ACHN (cell line): ENCODE measurements around the gene LYPD6.

Experiments
- DNase-seq: peaks from one replicate; pipeline ENCODE4 v3.0.0-alpha.2; 2015
- in situ Hi-C: cut with HindIII; loops from 2 replicates; pipeline ENCODE4 v1.10.0; 2017; ENCODE audit warnings: low sequenced_read_pairs, low pct_ligation_motif_present, low pct_unique_long_range_greater_than_20kb

Gene LYPD6

GRCh38 chr2:149339324-149339723 is 8.9 kb downstream of the LYPD6 start:
- in situ Hi-C loops, result no loop called here

GRCh38 chr2:149342509-149342908 is 12.1 kb downstream of the LYPD6 start:
- no peak for DNase-seq
- in situ Hi-C loops, result no loop called here

More at GRCh38 chr2:149339324-149339723, 8.9 kb downstream of the LYPD6 start:
- DNase-seq, result no peak

- DNase-seq, result no peak
- in situ Hi-C loops, result no loop called here
Measured at GRCh38 chr2:149344105-149344504, 13.7 kb downstream of the LYPD6 start.

- no peak for DNase-seq
- in situ Hi-C loops, result no loop called here
Measured at GRCh38 chr2:149346272-149346671, 15.9 kb downstream of the LYPD6 start.

DNA sequence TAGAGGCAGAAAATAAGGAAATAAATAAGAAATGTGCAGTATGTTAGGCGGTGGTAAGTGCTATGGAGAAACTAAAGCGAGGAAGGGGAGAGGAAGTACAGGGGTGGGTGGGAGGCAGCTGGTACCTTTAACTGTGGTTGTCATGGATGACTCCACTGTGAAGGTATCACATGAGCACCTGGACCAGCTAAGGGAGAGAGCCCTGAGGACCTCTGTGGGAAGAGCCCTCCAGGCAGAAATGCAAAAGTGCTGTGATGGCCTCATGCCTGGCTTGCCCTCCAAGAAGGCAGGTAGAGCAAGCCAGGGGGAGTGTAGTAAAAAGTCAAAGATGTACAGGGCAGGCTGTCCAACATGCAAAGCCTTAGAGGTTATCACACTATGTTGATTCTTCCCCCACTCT is 17.9 kb downstream of the LYPD6 start:
- in situ Hi-C loops, result no loop called here
- DNase-seq, result no peak

GRCh38 chr2:149353421-149353820 is 23.0 kb downstream of the LYPD6 start:
- no peak for DNase-seq
- in situ Hi-C loops, result no loop called here

- in situ Hi-C loops, result no loop called here
- no peak for DNase-seq
Measured at GRCh38 chr2:149355716-149356422, 25.5 kb downstream of the LYPD6 start.

GRCh38 chr2:149357058-149357457 is 26.7 kb downstream of the LYPD6 start:
- in situ Hi-C loops, result no loop called here
- no peak for DNase-seq

- in situ Hi-C loops, result no loop called here
- no peak for DNase-seq
Measured at GRCh38 chr2:149360106-149360505, 29.7 kb downstream of the LYPD6 start.

GRCh38 chr2:149363958-149364357 is 33.6 kb downstream of the LYPD6 start:
- in situ Hi-C loops, result no loop called here

DNA sequence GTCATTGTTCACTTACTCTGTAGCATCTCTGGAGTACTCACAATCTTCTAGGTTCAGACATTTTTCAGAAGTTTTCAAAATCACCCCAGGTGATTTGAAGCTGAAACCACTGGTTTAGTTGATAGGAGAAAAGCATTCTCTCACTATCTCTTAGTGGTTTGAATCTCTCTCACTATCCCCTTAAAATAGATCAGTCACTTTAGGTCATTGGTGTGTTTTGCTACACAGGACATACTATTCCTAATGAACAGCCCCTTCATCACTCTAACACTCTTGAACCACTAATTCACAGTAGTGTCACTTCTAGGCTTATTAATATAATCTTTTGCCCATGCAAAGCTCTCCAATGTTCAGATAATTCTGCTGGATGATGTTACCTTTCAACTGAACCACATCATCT is 34.5 kb downstream of the LYPD6 start:
- no peak for DNase-seq
- in situ Hi-C loops, result no loop called here

More at GRCh38 chr2:149363958-149364357, 33.6 kb downstream of the LYPD6 start:
- no peak for DNase-seq

DNA sequence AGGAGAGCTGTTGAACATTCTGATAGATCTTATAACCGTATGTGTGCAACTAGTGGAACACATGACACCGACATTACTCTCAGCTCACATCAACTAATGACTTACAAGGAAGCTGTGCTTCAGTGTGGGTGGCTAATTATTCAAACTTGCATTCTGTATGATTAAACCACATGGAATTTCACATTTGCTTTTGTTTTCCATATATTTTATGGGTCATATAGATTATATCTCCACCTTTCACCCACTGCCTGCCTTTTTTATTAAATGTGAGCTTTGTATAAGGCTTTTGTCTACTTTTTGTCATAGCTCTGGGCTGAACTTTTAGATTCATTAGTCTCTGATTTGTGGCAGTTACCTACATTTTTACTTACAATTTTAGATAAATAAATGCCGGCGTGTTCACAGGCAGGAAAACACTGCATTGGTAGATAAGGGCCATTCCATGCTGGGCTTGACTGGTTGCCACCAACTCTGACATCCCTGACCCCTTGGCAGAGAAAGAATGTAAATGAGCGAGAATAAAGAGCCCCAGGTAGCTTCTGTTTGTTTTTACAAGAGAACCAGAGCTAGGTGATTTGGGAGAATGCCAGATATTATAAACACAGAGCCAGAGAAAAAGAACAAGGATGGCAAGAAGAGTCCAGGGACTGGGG is 35.7 kb downstream of the LYPD6 start:
- in situ Hi-C loops, result no loop called here
- DNase-seq, result no peak

DNA sequence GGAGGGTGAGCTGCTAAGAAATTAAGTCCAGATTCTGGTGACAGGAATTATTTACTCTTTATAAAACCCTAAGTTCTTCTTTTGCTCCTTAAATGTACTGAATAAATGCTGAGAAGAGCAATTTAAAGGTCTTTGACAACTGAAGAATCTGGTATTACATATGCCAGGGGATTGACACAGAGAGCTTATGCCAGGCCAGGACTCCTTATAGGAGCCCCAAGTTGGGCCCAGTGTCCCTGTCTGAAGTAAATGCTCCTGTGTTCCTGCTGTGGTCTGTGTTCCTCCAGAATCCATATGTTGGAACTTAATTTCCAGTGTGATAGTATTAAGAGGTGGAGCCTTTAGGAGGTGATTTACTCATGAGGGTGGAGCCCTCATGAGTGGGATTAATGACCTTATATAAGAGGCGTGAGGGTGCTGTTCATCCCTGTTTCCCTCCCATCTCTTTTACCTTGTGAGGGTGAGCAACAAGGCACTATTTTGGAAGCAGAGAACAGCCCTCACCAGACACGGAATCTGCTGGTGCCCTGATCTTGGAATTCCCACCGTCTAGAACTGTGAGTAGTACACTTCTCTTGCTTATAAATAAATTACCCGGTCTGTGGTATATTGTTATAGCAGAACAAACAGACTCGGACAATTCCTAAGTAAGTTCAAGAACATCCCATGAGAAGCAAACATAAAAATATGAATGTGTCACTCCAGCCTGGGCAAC is 39.8 kb downstream of the LYPD6 start:
- in situ Hi-C loops, result no loop called here
- DNase-seq, result no peak

- in situ Hi-C loops, result no loop called here
- DNase-seq, result no peak
Measured at GRCh38 chr2:149371476-149371875, 41.1 kb downstream of the LYPD6 start.

DNA sequence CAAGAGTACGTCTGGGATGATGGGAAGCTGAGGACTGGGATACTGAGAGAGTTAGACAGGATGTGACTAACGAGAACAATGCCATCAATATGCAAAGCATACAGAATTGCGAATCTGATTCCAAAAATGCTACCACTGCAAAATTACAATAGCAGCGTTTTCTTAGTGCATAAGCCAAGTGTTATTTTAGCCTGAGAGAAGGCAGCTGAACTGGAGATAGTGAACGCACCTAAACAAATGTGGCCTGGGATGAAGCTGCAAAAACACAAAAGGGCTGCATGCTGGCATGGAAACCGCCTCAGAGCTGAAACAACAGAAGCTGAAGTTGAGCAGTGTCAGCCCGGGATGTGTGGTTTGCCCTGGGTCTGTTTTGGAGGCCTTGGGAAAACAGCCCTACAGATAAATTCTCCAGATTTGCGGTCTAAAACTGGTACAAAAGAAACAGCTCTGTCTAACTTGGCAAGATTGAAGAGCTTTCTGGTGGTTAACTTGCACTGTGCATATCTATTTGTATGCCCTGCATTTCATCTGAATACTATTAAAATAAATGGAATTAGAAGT is 45.5 kb downstream of the LYPD6 start:
- in situ Hi-C loops, result no loop called here
- no peak for DNase-seq

GRCh38 chr2:149380205-149380604 is 49.8 kb downstream of the LYPD6 start:
- no peak for DNase-seq
- in situ Hi-C loops, result no loop called here

GRCh38 chr2:149383340-149383739 is 53.0 kb downstream of the LYPD6 start:
- no peak for DNase-seq
- in situ Hi-C loops, result no loop called here

- in situ Hi-C loops, result no loop called here
- no peak for DNase-seq
Measured at GRCh38 chr2:149385350-149385749, 55.0 kb downstream of the LYPD6 start.

GRCh38 chr2:149387411-149387810 is 57.0 kb downstream of the LYPD6 start:
- DNase-seq, result no peak
- in situ Hi-C loops, result no loop called here
